ENCODE results near the gene SNRPB.

DNA sequence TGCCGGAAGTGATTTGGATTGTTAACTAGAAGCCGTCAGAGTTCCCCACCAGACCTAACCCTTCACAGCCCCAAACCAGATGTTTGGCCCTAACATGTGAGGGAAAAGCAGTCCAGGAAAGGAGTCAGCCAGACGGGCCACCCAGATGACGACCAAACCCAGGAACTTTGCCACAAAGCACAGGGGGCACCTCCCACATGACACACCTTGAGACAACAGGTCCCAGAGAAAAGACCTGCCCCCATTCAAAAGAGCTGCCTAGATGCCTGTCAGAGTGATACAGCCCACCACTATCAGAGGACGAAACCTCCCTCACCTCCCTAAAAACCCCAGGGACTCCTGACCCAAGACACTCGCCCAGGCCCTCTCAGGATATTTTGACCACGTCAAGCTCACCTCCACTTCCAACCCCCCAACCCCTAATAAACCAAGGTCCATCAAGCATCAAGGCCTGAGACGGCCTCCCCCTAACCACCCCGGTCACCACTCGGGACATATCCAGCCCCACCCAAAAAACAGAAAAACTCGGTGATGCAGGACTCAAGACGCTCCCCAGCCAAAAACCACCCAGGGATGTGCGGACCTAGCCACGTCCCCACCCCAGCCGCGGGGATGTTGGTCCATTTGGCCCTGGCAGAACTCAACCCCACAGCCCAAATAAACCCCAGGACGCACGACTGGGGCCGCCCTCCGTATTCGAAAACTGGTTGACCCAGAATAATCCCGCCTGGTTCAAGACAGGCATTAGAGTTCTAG is 37.5 kb upstream of the SNRPB start:
- TF ChIP-seq, protein P1, sequence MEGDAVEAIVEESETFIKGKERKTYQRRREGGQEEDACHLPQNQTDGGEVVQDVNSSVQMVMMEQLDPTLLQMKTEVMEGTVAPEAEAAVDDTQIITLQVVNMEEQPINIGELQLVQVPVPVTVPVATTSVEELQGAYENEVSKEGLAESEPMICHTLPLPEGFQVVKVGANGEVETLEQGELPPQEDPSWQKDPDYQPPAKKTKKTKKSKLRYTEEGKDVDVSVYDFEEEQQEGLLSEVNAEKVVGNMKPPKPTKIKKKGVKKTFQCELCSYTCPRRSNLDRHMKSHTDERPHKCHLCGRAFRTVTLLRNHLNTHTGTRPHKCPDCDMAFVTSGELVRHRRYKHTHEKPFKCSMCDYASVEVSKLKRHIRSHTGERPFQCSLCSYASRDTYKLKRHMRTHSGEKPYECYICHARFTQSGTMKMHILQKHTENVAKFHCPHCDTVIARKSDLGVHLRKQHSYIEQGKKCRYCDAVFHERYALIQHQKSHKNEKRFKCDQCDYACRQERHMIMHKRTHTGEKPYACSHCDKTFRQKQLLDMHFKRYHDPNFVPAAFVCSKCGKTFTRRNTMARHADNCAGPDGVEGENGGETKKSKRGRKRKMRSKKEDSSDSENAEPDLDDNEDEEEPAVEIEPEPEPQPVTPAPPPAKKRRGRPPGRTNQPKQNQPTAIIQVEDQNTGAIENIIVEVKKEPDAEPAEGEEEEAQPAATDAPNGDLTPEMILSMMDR (IDR thresholded peaks at IDR 0.05): no peak
- no peak for TF ChIP-seq POLR2A (IDR thresholded peaks at IDR 0.05)

All from body of pancreas (tissue), 4 donors.